ES-I3 (cell line): ENCODE results near the gene CRISP2.
"Not testable (repeated sequence)": the region's sequence is repeated elsewhere in the genome, so short reads cannot be mapped to it uniquely, and the experiment has no call there.

ENCODE experiments used
- H3K36me3 ChIP-seq: 2 replicates; pipeline ENCODE4 v1.6.1; 2013; ENCODE audit warnings: mild to moderate bottlenecking, low read length, control low read depth, moderate library complexity; ENCODE audit not compliant: insufficient read depth
- H3K4me1 ChIP-seq: 2 replicates; pipeline ENCODE4 v1.6.1; 2013; ENCODE audit warnings: mild to moderate bottlenecking, control low read depth, low read length; ENCODE audit not compliant: insufficient read depth
- H3K9ac ChIP-seq: 2 replicates; pipeline ENCODE4 v1.6.1; 2013; ENCODE audit warnings: low read depth, mild to moderate bottlenecking, low read length, moderate library complexity
- H3K9me3 ChIP-seq: 2 replicates; pipeline ENCODE4 v1.6.1; 2013; ENCODE audit warnings: mild to moderate bottlenecking, low read length, moderate library complexity; ENCODE audit not compliant: control insufficient read depth, insufficient read depth

Gene CRISP2

GRCh38 chr6:49675816-49676215, 37.5 kb downstream of the CRISP2 start:
- Histone ChIP-seq H3K9me3 (no peaks in the 10 kb centered on the region), H3K36me3 (no peaks in the 10 kb centered on the region), H3K4me1 (no peaks in the 10 kb centered on the region), H3K9ac (no peak overlapping the region)

GRCh38 chr6:49668083-49668511, 45.2 kb downstream of the CRISP2 start:
- Histone ChIP-seq H3K9ac (no peak overlapping the region), H3K4me1 (peaks cover 24% of the 10 kb centered on the region), H3K36me3 (no peaks in the 10 kb centered on the region), H3K9me3 (no peaks in the 10 kb centered on the region)

- H3K9me3 ChIP-seq, result no peaks in the 10 kb centered on the region
- no peaks in the 10 kb centered on the region for H3K36me3 ChIP-seq
- H3K4me1 ChIP-seq, result peaks cover 24% of the 10 kb centered on the region
These were observed 46.2 kb downstream of the CRISP2 start for GRCh38 chr6:49666930-49667757.

DNA sequence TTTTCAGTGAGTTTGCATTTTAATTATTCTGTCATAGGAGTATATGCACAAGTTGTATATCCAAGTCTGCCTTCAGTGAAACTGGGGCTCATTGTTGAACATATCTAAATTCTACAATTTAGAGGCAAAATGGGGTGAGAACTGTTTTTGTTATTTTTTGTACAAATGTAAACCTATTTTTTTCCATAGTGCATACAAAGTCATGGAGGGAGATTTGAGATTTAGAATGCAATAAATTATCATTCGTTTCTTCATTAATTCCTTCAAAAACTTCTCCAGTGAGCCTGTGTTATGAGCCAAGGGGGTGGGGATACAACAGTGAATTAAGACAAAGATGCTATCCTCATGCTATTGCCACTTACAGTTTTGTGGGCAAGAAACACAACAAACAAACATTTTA, 46.9 kb downstream of the CRISP2 start:
- Histone ChIP-seq H3K4me1 (peaks cover 24% of the 10 kb centered on the region), H3K36me3 (no peaks in the 10 kb centered on the region), H3K9me3 (no peaks in the 10 kb centered on the region), H3K9ac (no peak overlapping the region)

More at GRCh38 chr6:49666930-49667757, 46.2 kb downstream of the CRISP2 start:
- H3K9ac ChIP-seq, result no peak overlapping the region

- peaks cover 24% of the 10 kb centered on the region for H3K4me1 ChIP-seq
- H3K9ac ChIP-seq, result no peak overlapping the region
- no peaks in the 10 kb centered on the region for H3K9me3 ChIP-seq
- no peaks in the 10 kb centered on the region for H3K36me3 ChIP-seq
These were observed 48.5 kb downstream of the CRISP2 start for GRCh38 chr6:49664817-49665216.

DNA sequence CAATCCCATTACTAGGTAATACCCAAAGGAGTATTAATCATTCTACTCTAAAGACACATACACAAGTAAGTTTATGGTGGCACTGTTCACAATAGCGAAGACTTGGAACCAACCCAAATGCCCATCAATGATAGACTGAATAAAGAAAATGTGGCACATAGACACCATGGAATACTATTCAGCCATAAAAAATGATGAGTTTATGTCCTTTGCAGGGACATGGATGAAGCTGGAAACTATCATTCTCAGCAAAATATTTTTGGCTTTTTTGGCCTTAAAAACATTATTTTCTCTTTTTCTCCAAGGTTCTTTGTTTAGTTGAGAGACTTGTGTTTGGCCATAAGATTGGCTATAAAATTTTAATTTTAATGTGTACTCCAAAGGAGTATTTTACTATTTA, 49.3 kb downstream of the CRISP2 start:
- not testable (repeated sequence) for H3K9ac ChIP-seq, H3K36me3 ChIP-seq, H3K9me3 ChIP-seq
- peaks cover 23% of the 10 kb centered on the region for H3K4me1 ChIP-seq

DNA sequence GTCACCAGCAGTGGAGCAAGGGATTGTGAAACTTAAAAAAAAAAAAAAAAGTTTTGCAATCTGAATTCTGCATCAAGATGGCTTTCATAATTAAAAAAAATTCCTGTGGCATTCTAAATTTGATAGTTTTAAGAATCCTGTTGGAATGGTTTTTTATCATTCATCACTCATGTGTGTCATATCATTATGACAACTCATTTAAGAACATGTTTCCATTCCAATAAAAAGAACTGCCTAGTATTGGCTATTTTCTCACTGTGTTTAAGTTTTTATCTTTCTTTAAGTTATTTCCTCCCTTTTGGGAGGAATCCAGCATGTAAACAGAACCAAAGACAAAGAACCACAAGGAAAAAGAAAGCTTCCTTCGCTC, 50.5 kb downstream of the CRISP2 start:
- no peaks in the 10 kb centered on the region for H3K36me3 ChIP-seq
- no peaks in the 10 kb centered on the region for H3K9me3 ChIP-seq
- no peak overlapping the region for H3K9ac ChIP-seq
- peaks cover 12% of the 10 kb centered on the region for H3K4me1 ChIP-seq

DNA sequence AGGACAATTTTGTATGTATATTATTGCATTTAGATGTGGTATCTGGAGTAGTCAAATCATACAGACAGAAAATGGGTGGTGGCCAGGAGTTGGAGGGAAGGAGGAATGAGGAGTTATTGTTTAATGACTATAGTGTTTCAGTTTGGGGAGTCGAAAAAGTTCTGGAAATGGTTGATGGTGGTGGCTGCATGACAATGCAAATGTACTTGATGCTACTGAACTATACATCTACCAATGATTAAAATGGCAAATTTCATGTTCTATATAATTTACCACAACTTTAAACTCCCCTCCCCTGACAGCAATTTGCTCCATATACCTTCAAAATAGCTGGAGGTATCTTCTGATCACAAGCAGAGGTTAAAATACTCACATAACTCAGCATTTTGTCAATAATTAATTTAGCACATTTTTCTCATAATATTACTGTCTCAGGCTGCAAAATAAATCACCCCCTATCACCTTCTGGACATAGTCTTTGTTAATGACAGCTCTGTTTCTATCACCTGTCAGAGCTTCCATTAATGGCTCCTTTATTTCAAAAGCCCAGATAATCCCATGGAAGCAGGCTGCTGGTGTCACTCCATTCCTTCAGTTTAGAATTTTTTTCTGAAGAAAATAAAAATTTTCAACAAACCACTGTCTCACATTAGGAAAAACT, 51.0 kb downstream of the CRISP2 start:
- Histone ChIP-seq H3K36me3 (no peaks in the 10 kb centered on the region), H3K9ac (no peak overlapping the region), H3K9me3 (no peaks in the 10 kb centered on the region), H3K4me1 (peaks cover 7% of the 10 kb centered on the region)

DNA sequence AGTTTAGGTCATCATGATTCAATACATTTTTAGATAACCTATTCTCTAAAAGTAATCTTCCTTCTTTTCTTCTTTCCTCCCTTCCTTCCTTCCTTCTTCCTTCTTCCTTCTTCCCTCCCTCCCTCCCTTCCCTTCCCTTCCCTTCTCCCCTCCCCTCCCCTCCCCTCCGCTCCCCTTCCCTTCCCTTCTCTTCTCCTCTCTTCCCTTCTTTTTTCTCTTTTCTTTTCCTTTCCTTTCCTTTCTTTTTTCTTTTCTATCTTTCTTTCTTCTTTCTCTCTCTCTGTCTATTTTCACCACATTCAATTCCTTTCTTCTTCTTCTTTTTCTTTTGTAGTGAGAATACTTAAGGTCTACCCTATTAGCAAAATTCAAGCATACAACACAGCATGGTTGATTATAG, 59.4 kb downstream of the CRISP2 start:
- no peak overlapping the region for H3K9ac ChIP-seq
- H3K4me1 ChIP-seq, result no peaks in the 10 kb centered on the region
- no peaks in the 10 kb centered on the region for H3K36me3 ChIP-seq
- H3K9me3 ChIP-seq, result no peaks in the 10 kb centered on the region

DNA sequence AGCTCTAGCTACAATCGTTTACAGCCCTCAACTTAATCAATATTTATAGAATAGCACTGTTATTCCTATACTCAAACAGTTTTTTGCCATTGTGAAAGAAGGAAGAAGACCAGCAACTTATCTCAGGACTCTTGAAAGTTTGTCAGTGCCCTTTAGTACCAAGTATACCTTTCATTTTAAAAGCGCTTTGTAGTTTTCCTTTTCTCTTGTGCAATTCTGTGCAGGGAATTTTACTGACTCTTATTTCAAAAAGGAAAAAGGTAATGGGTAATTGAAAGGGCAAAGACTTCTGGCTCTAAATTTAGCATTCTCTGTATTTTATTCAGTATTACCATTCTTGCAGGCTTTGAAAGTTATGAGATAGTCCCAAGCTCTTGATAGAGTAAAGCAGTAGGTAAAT, 59.9 kb downstream of the CRISP2 start:
- no peaks in the 10 kb centered on the region for H3K9me3 ChIP-seq
- H3K36me3 ChIP-seq, result no peaks in the 10 kb centered on the region
- H3K9ac ChIP-seq, result no peak overlapping the region
- no peaks in the 10 kb centered on the region for H3K4me1 ChIP-seq

DNA sequence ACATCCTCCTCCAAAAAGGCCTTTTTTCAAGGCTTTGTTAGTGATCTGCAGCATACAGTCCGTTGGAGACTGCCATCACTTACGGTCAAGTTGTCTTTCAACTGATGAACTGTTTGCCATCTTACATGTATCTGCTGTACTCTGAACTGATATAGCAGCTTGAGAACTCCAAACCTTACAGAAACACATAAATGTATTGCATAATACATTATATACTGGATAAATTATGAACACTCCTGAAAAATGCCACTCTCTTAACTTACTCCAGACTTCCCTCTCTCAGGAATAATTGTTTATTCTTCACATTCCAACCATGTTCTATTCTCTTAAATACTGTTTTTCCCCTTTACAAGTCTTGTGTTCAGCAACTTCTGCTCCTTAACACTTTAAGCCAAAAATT, 62.1 kb downstream of the CRISP2 start:
- Histone ChIP-seq H3K4me1 (no peaks in the 10 kb centered on the region), H3K36me3 (no peaks in the 10 kb centered on the region), H3K9me3 (no peaks in the 10 kb centered on the region), H3K9ac (no peak overlapping the region)

GRCh38 chr6:49649988-49650387, 63.4 kb downstream of the CRISP2 start:
- Histone ChIP-seq H3K4me1 (no peaks in the 10 kb centered on the region), H3K9ac (no peak overlapping the region), H3K9me3 (no peaks in the 10 kb centered on the region), H3K36me3 (no peaks in the 10 kb centered on the region)

DNA sequence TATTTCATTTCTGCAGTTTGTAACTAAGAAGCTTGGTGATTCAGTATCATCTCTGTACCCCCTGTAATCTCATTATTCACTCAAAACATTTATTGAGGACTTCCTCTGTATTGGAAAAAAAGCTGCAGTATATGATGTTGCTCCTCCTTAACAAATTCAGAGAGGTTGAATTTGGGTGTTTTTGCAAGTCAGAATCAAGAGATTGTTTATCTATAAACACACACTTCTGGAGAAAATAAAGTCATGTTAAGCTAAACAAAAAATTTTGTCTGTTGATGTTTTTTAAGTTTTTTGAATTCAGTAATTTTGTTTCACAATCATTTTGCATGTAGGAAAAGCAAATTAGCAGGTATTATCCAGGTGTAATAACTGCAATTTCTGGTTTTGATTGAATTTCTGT, 65.3 kb downstream of the CRISP2 start:
- no peaks in the 10 kb centered on the region for H3K36me3 ChIP-seq
- H3K9me3 ChIP-seq, result no peaks in the 10 kb centered on the region
- H3K4me1 ChIP-seq, result no peaks in the 10 kb centered on the region
- H3K9ac ChIP-seq, result no peak overlapping the region

GRCh38 chr6:49647476-49647875, 65.9 kb downstream of the CRISP2 start:
- H3K9me3 ChIP-seq, result no peaks in the 10 kb centered on the region

GRCh38 chr6:49646942-49647341, 66.4 kb downstream of the CRISP2 start:
- no peaks in the 10 kb centered on the region for H3K36me3 ChIP-seq
- H3K9ac ChIP-seq, result no peak overlapping the region
- H3K4me1 ChIP-seq, result no peaks in the 10 kb centered on the region
- no peaks in the 10 kb centered on the region for H3K9me3 ChIP-seq

More at GRCh38 chr6:49647476-49647875, 65.9 kb downstream of the CRISP2 start:
- Histone ChIP-seq H3K9ac (no peak overlapping the region), H3K4me1 (no peaks in the 10 kb centered on the region), H3K36me3 (no peaks in the 10 kb centered on the region)
